ENCODE data around the gene EXOC6B.

The EXOC6B gene

DNA sequence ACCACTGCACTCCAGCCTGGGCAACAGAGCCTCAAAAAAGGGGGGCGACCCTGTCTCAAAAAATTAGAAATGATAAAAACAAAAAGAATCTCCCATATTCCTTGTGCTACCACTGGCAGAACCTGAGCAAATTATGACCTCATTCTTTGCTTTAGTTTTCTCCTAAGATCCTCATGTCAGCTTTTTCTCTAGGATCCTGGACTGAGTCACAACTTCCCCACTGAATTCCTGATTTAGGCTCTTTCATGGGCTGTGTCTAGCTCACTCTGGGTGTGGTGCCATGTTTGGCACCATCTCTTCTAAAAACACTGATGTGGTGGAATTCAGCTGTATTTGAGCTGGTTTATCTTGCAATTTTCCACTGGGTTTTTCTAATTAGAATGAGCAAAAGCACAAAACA is 37.1 kb downstream of the EXOC6B start:
- no peak for DNase-seq (ENCODE audit: low read depth)

DNA sequence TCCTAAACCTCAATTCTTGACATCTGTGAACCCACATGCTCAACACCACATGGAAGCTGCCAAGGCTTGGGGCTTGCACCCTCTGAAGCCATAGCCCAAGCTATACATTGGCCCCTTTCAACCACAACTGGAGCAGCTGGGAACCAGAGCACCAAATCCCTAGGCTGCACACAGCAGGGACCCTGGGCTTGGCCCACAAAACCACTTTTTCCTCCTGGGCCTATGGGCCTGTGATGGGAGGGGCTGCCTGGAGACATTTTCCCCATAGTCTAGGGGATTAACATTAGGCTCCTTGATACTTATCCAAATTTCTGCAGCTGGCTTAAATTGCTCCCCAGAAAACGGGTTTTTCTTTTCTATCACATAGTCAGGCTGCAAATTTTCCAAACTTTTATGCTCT is 40.3 kb downstream of the EXOC6B start:
- DNase-seq (ENCODE audit: low read depth), result no peak

DNA sequence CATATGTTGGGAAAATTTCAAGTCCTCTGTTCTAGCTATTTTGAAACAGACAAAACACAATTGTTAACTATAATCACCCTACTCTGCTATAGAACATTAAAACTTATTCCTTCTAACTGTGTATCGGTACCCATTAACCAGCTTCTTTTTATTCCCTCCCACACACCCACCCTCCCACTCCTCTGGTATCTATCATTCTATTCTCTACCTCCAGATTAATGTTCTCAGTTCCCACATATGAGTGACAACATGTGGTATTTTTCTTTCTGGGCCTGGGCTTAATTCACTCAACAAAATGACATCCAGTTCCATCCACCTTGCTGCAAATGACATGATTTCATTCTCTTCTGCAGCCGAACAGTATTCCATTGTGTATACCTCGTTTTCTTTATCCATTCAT is 43.3 kb downstream of the EXOC6B start:
- DNase-seq (ENCODE audit: low read depth), result no peak

DNA sequence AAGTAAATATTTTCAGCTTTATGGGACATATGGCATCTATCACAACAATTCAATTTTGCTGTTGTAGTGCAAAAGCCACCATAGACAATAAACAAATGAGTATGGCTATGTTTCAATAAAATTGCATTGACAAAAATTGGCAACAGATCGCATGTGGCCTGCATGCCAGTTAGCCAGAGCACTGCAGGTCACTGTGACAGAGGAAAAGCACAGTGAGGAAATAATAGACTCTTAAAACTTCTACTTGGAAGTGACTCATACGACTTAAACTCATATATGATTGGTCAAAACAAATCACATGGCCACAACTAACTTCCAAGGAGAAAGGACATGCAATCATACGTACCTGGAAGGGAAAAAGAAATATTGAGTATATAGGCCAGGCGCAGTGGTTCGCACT is 44.4 kb downstream of the EXOC6B start:
- DNase-seq (ENCODE audit: low read depth), result no peak

DNA sequence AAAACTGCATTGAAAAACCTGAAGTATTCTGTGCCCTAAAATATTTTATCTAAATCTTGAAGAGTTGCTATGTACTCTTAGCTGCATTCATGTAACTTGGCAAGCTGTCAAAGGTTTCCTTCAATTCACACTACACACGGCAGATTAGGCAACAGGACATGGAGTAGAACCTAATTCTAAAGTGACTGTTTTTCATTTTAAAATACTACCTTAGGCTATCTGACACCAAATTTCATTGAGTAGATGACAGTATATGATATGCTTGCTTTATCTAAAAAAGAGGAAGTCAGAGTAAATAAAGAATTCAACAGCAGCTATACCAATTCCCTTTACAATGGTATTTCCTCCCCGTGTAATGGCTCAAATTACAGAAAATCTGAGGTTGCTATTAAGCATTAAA is 45.4 kb downstream of the EXOC6B start:
- DNase-seq (ENCODE audit: low read depth), result no peak

DNA sequence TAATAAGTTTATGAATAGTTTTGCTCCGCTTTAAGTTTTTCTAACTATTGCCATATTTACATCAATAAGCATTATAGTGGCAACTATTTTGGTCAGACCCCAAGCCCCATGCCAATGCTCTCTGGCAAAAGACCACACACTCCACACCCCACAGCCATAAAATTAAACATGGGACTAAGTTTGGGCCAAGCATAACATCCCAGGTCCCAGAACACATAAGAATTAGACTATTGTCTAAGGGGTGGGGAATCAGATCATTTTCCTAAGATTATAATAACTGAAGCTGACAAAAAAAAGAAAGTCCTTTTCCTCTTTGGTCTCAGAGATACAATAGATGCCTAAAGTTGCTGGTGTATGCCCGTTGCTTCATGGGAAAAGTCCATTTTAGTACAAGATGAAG is 46.3 kb downstream of the EXOC6B start:
- no peak for DNase-seq (ENCODE audit: low read depth)

DNA sequence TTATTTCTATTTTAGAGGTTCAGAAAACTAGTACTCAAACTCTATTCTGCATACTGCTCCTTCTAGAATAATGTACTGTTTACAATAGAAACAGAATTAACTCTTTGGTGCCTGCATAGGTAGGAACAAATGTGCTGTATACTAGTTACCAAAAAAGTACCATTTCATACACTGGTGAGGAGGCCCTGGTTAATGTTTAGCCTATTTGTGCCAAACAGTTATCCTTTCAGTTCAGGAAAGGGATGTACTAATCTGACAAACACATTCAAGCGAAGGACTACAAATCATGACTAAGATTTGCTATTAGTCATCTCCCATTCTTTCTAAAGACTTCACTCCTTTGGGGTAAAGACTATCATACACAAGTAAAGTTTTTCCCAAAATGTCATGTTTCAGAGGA is 47.4 kb downstream of the EXOC6B start:
- no peak for DNase-seq (ENCODE audit: low read depth)

DNA sequence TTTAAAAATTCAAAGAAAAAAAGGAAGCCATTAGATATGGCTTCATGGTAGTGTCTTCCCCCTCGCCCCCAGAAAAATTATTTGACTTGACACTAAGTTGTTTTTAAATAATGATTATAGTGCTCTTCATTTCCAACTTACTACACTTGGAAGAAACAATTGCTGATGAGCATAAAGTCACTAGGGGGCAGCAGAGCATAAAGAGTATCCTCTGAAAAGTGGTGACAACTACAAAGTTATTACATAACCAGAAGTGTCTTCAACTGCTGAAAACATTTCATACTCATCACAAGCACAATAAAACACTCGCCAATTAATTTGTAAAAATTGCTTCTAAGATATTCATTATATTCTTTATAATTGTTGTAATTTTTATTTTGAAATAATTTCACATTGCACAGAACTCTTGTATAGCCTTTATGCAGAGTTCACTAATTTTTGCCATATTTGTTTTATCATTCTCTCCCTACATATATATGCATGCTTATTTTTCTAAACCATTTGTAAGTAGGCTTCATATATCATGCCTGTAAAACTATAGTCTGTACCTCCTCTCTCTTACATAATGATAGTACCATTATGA is 54.9 kb downstream of the EXOC6B start:
- no peak for DNase-seq (ENCODE audit: low read depth)

DNA sequence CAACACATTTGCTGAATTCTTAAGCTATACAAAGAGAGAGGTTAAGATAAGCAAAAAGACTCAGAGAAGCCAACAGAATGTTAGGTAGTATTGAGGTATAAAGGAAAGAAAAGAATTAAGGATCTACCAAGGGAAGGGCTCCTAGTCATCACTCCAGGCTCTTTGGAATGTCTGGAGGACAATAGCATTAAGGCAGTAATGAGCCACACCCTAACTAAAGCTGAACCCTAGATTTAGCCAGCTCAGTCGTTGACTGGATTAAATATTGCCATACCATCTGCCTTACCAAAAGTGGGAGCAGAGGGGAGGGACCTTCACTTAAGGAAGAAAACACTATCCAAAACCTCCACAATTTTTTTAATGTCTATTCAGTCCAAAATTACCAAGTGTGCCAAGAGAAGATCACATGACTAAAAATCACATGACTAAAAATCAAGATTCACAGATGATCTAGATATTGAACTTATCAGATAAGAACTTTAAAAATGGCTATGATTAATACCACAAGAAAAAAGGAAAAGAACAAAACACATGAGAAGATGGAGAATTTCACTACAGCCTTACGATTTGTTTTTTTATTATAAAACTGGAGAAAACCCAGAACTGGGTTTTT is 59.7 kb downstream of the EXOC6B start:
- no peak for DNase-seq (ENCODE audit: low read depth)

DNA sequence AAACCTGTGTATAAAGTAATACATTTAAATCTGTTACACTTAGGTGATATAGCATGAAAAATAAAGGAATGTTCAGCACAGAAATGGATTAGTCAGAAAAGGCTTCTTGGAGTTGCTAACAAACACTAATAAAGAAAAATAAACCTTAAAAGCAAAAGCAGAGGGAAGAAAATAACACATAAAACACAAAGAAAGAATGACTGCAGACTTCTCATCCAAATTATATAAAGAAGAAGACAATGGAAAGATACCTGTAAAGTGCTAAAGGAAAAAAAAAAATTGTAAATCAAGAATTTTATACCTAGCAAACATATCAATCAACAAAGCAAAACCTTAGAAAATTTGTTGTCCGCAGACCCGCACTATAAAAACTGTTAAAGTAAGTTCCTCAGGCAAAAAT is 63.6 kb downstream of the EXOC6B start:
- DNase-seq (ENCODE audit: low read depth), result no peak

DNA sequence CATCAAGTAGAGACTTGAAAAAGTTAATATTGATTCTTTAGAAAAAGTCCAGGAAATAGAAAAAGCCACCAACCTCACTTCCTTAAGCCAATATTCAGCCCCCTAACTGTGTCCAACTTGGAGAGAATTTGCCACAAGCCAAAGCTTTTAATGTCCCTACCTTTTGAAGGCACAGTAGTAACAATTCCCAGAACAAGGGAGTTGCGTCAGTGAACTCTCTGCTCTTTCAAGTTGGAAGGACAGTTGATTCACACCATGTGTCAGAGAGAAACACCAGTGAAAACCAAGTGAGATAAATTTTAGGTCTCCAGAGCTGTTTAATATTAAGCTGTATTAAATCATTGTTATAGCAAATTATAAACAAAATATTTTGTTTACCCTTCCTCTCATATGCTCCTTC is 66.1 kb downstream of the EXOC6B start:
- DNase-seq (ENCODE audit: low read depth), result no peak

DNA sequence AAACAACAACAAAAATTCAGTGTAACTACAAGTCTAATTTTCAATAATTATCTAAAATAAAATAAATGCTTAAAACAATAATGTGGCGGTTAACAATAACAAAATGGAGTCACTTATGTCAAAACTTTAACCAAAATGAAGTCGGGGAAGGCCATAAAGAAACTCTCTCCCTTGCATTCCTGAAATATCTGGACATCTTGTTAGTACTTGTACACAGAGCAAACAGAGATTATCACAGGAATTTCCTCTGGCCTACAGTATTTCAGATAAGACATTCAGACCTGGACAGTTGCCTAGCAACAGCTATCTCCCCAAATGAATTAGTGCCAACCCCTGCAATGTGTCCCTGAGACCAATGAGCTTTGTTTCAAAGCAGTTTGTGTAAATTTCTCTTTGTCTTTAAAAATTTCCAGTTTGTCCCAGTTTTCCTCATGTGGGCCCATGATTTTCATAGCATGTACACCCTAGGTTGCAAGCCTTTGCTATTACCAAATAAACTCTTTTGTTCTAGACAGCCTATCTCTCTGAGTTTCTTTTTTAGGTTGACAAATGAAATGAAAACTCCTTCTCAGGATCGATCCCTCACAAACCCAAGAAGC is 68.6 kb downstream of the EXOC6B start:
- DNase-seq (ENCODE audit: low read depth), result no peak

DNA sequence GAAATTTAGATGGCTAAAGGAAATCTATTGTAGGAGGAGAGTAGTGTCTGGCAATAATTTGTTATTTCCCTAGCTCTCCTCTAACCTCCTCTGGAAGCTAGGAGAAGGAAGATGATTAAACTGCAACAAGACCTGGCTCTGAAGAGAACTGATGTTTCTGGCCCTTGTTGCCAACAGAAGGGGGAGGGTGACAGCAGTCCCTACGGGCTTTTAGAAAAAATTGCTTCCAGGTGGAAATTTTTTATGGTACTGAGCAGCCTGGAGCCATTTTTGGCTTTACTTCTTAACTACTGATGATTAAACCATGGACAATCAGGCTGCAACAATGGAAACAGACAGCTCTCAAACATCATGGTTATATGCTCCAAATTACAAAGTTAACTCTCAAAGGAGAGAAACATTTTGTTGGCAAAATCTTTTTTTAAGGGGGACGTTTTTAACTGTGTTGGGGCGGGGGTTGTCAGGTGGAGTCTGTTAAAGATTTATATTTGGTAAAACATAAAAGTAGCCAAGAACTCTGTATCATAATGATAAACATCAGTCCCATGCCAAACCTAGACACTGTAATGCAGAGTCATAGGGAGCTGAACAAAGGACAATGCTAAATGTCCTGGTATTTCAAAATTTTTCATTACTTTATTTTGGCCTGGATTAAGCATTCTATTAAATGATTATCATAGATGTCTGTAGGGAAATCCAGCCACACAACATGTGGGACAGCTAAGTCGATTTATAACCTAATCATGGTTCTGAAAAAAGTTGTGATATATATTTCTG is 70.0 kb downstream of the EXOC6B start:
- no peak for DNase-seq (ENCODE audit: low read depth)

DNA sequence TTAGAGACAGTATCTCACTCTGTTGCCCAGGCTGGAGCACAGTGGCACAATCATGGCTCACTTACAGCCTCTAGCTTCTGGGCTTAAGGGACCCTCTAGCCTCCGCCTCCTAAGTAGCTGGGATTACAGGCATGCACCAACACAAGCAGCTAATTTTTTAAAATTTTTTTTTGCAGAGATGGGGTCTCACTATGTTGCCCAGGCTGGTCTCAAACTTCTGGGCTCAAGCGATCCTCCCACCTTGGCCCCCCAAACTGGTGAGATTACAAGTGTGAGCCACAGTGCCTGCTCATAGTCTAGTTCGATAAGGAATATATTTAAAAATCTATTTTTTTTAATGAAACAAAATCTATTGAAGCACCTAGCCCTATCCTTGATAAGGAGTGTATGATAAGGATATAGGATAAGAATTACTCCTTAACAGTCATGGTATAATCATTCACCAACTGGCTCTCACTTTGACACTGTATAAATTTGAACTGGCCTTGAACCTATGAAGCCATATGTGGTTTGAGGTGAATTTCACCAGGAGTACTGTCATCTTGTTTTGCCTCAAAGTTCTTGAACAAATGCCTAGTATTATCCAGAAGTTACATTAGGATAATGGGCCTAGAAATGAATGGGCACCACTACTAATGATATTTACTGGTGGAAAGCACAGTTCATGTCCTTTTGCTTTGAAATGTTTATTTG is 71.1 kb downstream of the EXOC6B start:
- no peak for DNase-seq (ENCODE audit: low read depth)

DNA sequence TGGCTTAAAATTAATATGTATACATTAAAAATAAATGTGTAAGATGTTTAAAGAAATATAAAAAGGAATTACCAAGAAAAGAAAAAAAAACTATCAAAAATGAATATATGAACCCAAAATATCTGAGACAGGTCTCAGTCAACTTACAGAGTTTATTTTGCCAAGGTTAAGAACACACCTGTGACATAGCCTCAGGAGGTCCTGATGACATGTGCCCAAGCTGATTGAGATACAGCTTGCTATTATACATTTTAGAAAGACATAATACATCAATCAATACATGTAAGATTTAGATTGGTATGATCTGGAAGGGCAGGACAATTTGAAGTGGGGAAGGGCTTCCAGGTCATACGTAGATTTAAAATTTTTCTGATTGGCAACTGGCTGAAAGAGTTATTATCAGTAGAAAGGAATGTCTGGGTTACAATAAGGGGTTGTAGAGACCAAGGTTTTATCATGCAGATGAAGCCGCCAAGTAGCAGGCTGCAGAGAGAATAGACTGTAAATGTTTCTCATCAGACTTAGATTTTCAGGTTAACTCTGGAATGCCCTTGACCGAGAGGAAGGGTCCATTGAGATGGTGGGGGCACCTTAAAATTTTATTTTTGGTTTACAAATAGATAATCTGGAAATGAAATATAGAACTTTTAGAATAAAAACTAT is 74.7 kb downstream of the EXOC6B start:
- no peak for DNase-seq (ENCODE audit: low read depth)

DNA sequence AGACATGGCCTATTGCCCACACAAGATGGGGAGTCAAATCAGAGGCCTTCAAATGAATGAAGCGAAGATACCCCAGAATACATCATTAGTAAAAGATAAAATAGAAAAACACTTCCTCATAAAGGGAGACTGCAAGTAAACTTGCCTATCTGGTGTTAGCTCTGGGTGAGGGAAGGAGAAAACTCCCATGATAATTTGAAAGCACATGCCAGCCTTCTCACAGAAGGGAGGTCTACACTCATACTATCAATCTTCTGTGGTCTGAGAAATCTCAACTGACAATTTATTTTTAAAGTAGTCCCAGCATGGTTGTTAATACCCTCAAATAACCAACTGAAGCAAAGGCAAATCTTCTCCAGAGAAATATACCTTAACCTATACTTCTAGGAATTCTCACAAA is 75.4 kb downstream of the EXOC6B start:
- DNase-seq (ENCODE audit: low read depth), result no peak

DNA sequence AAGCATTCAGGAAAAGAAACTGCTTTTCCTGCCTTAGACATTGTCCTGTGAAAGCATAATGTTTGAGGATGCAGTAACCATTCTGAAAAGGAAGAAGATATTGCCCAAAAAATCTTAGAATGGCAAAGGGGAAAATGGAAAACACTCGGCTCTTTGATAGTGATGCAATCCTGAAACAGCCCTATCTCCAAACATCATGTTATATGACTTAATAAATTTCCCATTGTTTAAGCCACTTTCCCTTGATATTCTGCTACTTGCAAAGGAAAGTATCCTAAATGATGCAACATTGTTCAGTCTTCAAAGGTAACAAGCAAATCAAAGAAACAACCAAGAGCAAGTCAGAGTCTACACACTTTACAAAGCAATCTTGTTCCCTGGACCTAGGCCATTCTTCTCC is 78.5 kb downstream of the EXOC6B start:
- no peak for DNase-seq (ENCODE audit: low read depth)

DNA sequence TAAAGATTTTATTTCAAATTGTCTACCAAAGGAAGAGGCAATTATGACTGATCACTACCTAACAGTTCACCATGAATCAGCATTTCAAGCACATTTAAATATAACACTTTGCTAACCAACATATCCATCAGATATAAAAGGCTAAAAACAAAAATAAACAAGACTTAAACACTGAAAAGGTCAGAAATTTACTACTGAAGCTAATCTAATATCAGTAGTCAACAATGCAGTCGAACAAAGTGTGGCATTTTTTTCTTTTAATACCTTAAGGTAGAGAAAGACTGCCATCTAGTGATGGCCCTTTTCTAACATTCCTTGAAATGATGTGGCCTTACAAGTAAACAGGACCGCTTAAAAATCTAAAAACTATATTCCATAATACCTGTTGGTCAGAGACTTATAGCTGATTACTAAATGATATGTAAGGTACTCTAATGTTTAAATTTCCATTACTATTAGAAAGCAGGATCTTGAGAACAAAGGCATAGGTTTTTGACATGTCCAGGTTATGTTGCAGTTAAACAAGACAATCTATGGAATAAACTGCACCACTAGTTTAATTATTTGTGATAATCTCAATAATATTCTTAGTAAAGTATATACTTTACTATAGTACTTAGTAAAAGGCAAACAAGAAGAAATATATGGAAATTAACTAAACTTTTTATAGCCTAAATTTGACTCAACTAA is 80.0 kb downstream of the EXOC6B start:
- no peak for DNase-seq (ENCODE audit: low read depth)

DNA sequence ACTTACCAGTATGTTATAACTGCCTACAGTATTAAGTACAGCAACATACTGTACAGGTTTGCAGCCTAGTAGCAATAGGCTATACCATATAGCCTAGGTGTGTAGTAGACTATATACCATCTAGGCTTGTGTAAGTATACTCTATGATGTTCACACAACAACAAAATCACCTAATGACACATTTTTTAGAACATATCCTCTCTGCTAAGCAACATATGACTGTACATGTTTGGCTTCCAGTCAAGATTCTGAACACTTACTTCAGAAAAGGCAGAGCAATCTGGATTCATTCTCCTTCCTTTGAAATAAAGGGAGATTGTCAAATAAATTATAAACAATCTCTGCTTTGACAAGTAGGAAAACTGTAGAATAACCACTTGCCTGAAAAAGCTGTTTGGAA is 81.8 kb downstream of the EXOC6B start:
- DNase-seq (ENCODE audit: low read depth), result no peak

DNA sequence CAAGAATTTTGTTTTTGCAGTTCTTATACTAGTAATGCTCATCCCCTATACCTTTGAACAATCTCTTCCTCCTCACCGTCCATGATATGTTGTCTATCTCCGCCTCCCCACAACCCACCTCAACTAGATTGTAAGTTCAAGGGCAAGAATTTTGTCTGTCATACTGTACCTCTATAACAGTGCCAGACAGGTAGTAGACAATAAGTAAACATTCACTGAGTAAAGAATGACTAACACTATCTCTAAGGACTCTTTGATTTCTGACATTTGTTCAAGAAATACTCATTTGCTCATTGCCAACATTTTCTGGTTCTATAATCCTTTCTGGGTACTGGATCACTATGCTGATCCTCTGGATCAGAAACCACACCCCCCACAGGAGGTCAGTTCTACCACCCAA is 82.4 kb downstream of the EXOC6B start:
- DNase-seq (ENCODE audit: low read depth), result no peak

DNA sequence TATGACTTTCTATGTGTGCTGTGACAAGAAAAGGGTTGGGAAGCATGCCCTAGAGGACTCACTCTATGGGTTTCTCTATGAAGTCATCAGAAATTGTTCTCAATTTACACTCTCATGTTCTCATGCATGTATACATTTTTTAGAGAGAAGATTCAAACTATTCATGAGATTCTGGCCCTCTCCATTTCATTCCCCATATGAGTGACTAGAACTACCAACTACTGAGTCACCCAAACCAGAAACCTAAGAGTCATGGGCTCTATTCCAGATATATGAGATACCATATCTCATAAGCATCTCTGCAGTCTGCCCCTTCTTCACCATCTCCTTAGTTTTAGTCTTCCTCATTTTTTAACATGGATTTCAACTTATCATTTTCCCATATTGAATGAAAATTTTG is 87.7 kb downstream of the EXOC6B start:
- no peak for DNase-seq (ENCODE audit: low read depth)

DNA sequence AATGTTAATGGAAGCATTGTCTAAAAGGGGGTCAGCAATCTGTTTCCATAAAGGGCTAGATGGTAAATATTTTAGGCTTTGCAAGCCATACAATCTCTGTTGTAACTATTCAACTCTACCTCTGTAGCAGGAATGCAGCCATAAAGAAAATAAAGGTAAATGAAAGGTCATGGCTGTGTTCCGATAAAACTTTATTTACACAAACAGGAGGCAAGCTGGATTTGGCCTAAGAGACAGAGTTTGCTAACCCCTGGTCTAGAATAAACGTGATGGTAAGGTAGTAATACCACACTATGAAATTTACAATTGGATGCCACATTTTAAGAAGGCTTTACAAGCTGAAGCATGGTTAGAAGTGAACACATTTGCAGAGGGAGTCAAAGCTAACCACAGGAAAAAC is 91.4 kb downstream of the EXOC6B start:
- no peak for DNase-seq (ENCODE audit: low read depth)

All from stimulated activated CD8-positive, alpha-beta memory T cell treated with anti-CD3 and anti-CD28 coated beads, Interleukin-12 subunit alpha, Interleukin-12 subunit beta, amount 100 ng/mL, for 4 hours (primary cell).